DMS79 treated with DMSO at 0.1 percent for 48 hours (cell line): ENCODE results near the gene WASHC2C.
A peak's percentile ranks its signal among the peaks of the same experiment; 100 is the strongest.
"Not testable (repeated sequence)": the region's sequence is repeated elsewhere in the genome, so short reads cannot be mapped to it uniquely, and the experiment has no call there.

Experiments
- DNase-seq: peaks from one replicate; lab custom pipeline; 2025; lab: John Stamatoyannopoulos, UW

Gene WASHC2C, protein sequence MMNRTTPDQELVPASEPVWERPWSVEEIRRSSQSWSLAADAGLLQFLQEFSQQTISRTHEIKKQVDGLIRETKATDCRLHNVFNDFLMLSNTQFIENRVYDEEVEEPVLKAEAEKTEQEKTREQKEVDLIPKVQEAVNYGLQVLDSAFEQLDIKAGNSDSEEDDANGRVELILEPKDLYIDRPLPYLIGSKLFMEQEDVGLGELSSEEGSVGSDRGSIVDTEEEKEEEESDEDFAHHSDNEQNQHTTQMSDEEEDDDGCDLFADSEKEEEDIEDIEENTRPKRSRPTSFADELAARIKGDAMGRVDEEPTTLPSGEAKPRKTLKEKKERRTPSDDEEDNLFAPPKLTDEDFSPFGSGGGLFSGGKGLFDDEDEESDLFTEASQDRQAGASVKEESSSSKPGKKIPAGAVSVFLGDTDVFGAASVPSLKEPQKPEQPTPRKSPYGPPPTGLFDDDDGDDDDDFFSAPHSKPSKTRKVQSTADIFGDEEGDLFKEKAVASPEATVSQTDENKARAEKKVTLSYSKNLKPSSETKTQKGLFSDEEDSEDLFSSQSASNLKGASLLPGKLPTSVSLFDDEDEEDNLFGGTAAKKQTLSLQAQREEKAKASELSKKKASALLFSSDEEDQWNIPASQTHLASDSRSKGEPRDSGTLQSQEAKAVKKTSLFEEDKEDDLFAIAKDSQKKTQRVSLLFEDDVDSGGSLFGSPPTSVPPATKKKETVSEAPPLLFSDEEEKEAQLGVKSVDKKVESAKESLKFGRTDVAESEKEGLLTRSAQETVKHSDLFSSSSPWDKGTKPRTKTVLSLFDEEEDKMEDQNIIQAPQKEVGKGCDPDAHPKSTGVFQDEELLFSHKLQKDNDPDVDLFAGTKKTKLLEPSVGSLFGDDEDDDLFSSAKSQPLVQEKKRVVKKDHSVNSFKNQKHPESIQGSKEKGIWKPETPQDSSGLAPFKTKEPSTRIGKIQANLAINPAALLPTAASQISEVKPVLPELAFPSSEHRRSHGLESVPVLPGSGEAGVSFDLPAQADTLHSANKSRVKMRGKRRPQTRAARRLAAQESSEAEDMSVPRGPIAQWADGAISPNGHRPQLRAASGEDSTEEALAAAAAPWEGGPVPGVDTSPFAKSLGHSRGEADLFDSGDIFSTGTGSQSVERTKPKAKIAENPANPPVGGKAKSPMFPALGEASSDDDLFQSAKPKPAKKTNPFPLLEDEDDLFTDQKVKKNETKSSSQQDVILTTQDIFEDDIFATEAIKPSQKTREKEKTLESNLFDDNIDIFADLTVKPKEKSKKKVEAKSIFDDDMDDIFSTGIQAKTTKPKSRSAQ (N-terminal part only)

DNA sequence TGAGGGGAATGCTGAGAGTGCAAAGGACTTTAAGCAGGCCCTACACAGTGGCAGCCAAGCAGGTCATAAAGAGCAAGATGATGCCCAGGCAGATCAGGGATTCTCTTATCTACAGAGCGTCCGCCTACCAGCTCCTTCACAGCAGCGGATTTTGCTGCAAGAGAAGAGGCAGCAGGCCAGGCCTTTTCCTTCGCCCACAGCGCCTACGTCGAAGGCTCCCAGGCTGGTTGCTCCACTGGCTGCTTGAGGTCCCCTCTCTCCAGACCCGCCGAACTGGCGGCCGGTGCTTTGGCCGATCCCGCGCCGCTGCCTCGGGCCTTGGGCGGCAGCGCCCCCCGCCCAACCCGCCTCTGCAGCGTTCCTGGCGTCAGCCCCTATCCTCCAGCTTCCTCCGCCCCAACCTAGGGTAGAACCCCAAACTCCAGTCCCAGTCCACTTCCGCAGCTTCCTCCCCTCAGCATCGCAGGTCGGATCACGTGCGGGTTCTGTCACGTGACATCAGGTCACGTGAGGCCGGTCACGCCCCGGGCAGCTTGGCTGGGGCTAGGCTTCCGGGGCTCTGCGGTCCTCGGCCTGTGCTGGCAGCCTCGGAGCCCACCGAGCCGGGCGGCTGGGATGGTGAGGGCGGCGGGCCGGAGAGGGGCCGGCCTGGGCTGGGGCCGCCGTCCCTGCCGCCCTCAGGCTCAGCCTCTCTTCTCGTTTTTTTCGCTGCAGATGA, at the start of gene WASHC2C:
TSS of gene WASHC2C (plus strand) at position 564 of the 718 bp plus-strand sequence. CDS start at position 616, 52 bp downstream.
- DNase-seq: peak; percentile 16

DNA sequence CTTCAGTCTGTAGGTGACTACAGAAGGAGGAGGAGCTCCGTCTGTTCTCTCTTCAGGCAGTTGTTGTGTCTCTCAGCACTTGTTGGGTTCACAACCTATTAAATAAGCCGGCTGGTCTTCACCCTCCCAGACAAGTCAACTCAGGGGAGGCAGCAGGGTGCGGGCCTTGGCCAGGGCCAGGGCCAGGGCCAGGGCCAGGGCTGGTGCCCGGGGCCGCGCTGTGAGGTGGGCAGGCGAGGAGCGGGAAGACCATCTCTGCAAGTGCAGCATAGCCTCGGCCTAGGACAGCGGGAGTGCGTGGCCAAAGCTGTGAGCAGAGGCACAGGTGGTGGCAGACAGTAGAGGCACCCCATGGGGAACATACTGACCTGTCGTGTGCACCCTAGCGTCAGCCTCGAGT, 48.6 kb upstream of the WASHC2C start:
- not testable (repeated sequence) for DNase-seq

DNA sequence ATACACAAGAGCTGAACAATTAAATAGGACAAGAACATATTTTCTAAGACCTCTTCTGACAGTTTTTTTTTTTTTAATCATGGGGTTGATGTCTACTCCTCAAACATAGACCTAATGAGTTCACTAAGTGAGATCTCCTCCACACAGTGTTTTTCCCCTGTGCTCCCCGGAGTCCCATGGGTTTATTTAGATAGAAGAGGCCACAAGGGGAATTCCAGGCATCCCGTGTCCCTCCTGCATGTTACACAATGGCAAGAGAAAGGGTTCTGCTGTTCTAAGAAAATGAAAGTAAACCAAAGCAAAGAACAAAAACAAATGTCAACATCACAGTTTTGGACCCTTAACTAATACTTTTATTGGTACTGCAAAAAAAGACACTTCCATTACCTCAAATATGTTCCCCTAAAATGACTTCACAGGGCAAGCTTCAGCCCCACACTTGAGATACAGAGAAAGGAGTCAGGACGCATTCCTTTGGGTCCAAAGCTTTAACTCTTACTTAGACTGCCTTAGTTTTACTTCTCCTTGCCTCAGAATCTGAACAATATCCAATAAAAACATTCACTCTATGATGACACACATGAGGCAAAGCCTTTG, 16.8 kb upstream of the WASHC2C start:
- not testable (repeated sequence) for DNase-seq

DNA sequence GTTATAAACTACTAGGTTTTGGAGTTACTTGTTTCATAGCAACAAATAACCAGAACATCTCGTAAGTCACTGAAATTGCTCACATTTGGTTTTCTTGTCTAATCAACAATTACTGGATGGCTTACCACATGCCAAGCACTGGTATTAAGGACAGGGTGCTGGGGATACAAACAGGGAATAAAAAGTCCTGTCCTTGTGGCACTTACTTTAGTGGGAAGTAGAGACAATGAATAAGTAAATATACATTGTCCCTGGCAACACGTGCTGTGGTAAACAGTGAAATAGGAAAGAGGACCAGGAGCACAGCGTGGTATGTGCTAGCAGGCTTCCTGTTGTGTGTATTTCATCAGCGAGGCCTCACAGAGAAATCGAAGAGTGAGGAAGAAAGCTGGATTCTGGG, 15.8 kb upstream of the WASHC2C start:
- DNase-seq: not testable (repeated sequence)

DNA sequence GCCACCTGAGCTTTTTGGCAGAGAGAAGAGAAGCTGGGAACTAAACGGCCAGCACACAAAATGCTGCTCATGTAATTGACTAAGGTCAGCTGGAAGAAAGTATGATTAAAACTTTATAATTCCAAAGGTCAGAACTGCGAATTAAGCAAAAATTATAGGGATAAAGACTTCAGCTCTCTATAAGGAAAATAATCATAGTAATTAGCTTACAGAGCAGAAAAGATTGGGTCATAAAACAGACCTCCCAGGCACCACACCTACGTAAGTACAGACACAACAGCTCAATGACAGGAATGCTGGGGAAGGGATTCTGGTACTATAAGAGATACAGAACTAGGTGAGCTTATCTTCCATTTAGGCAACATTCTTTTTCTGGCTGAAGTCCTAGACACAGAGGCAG, 10.0 kb upstream of the WASHC2C start:
- DNase-seq: not testable (repeated sequence)

DNA sequence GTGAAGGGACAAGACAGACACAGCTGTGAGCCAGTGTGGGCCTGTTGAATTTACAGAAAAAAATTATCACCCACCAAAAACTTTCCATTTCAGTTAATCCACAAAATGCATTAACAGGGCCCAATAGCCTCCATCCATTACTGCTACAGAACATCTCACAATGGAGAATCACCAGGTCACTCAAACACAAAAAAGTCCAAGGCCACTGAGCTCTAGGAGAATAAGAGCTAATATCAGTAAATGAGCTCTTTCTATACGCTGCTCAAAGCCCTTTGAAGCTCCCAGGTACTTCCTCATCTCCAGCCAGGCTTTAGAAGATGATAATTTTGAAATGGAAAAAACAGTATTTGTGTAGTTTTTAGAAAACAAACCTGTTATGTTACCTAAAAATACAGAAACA, 9.4 kb upstream of the WASHC2C start:
- not testable (repeated sequence) for DNase-seq

DNA sequence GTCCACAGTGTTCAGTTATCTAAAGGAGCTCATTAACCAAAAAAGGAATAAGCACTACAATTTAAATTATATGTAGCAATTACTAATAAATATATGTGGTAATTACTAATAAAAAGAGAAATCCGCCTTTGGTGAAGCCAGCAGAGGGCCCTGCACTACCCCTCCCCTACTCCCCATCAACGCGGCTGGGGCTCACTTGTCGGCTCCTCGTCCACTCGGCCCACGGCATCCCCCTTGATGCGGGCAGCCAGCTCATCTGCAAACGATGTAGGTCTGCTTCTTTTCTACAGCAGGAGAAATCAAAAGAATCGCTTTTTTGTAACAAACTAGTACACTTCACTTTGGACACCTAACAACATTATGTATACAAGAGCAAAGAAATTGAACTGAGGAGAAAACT, 5.6 kb upstream of the WASHC2C start:
- not testable (repeated sequence) for DNase-seq

DNA sequence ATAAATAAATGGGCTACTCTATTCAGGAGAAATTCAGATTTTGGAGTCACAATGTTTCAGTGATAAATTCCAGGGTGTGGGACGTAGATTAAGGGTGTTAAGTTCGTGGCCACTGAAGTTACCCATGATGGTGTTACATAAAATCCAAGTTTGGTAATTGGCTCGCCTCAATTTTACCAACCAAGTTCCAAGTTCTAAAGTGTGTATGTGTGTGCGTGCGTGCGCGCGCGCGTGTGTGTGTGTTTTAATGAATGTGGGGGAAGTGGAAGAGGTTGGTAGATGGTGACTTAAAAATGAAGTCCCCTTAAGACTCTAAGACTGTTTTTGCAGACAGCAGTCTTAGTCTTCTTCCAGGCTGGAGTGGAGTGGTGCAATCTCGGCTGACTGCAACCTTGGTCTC, 3.2 kb upstream of the WASHC2C start:
- DNase-seq: not testable (repeated sequence)

DNA sequence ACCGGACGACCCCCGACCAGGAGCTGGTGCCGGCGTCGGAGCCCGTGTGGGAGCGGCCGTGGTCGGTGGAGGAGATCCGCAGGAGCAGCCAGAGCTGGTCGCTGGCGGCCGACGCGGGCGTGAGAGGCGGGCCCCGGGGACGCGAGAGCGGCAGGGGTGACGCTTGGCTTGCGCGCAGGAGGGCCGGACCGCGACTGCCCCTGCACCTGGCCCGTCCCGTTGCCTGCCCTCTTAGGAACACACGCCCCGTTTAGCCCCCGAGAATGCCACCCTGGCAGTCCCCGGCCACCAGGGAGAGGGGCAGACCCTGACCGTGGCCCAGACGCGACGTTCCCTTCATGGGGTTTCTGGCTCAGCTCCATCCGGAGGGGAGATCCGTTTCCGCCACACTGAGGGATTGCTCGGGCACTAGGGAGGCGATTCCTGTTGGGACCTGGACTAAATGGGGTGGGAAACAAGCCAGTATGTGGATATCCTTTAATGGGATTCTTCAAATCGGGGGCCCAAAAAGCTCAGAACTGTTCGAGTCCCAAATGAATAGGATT, 427 bp downstream of the WASHC2C start:
- DNase-seq: not testable (repeated sequence)

DNA sequence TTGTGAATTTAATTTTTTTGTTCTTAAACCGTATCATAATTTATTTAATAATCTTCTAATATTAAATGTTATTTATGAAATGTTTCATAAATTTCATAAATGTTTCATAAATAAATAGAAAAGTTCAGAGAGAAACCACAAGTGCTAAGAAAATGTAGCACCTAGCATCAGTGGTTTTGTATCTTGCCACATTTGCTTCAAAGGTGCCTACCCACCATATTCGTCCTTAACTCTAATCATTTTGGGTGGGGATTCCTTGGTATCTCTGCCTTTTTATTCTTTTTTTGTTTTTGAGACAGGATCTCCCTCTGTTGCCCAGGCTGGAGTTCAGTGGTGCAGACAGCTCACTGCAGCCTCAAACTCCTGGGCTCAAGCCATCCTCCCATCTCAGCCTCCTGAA, 7.4 kb downstream of the WASHC2C start:
- DNase-seq: not testable (repeated sequence)

DNA sequence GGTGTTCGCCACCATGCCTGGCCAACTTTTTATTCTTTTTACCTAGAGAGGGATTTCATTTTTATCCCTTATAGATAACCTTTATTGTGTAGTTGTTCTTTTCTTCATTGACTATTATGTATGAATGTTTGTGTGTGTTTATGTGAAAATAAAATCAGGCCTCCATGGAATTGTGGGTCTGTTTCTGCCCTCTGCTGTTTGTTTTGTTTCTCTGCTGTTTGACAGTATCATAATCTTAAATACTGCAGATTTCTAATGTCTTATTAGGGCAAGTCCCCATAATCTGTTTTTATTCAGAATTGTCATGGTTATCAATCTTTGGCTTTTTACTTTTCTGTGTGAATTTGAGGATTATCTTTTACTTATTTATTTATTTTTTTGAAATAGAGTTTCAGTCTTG, 7.8 kb downstream of the WASHC2C start:
- DNase-seq: not testable (repeated sequence)

DNA sequence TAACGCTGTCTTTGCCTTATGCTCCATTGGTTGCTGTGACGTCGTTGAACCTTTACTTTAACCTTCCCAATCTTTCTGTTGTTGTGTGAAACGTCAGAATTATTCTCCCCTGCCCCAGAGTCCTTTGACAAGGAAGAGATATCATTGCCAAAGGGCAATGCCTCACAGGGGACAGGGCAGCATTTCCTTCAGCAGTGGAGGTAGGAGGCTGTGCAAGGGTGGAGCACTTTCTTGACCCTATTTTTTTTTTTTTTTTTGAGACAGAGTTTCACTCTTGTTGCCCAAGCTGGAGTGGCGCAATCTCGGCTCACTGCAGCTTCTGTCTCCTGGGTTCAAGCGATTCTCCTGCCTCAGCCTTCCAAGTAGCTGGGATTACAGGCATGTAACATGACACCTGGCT, 14.5 kb downstream of the WASHC2C start:
- not testable (repeated sequence) for DNase-seq

DNA sequence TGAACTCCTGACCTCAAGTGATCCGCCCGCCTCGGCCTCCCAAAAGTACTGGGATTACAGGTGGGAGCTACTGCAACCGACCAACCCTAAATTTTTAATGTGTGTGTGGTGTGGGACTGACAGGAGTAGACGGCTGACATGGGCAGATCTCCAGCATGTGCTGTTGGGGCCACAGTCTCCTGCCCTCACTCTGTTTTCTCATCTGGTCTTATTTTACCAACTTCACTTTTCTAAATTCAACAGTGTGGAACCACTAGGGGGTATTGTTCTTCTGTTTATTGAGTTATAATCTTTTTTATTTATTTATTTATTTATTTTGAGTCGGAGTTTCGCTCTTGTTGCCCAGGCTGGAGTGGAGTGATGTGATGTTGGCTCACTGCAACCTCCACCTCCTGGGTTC, 14.9 kb downstream of the WASHC2C start:
- not testable (repeated sequence) for DNase-seq

DNA sequence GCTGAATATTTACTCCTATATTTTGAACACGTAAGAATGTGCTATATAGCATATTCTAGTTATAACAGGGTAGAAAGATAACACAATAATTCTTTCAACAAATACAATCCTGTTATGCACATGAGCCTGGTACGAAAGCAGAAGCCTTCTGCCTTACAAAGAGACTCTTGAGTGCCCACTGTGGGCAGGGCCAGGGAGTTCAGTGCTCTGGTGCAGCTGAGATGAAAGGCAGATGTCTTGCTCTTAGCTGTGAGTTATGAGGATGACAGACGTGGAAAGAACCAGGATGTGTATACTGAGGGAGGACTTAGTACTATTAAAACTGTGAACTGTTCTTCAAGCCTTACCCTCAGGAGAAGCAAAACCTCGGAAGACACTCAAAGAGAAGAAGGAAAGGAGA, 24.1 kb downstream of the WASHC2C start:
- not testable (repeated sequence) for DNase-seq

DNA sequence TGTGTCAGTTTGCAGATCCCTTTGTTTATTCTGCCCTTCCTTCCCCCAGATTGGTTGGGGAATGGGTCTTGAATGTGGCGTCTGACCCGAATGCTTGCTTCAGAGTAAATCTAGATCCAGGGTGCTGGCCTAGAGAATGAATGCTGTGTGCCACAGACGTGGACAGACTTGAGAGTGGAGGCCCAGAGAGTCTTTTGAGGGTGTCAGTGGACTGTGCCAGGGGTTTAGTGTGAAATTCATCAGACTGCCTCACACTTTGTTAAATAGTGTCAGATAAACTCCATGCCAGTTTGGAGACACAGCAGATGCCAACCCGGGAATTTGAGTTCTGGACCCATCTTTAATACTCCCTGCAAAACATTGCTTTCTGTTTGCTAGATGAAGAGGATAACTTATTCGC, 25.1 kb downstream of the WASHC2C start:
- DNase-seq: not testable (repeated sequence)

DNA sequence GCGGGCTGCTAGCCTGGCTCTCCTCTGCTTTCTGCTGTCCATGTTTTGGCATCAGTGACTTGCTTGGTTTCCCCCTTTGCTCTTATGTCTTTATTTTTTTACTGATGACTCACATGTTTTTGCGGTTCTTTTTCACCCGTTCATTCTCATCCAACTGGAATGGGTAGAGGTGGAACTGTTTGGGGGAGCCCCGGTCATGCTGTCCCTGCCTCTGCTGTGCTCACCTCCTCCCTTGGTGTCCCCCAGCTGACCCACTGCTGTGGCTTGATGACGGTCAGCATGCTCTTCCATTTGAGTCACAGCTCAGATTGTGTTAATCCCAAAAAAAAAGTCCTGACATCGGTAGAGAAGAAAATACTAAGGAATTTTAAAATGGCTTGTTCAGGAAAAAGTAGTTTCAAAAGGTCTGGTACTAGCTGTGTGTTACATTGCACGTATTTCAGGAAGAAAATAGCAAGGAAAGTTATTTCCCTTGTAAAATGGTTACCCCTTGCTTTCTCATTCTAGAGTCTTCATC, 27.0 kb downstream of the WASHC2C start:
- DNase-seq: not testable (repeated sequence)

DNA sequence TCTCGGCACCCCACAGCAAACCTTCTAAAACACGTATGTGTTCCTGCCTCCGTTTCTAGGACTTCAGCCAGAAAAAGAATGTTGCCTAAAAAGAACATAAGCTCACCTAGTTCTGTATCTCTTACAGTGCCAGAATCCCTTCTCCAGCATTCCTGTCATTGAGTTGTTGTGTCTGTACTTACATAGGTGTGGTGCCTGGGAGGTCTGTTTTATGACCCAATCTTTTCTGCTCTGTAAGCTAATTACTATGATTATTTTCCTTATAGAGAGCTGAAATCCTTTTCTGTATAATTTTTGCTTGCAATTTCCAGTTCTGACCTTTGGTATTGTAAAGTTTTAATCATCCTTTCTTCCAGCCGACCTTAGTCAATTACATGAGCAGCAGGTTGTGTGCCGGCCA, 28.0 kb downstream of the WASHC2C start:
- DNase-seq: not testable (repeated sequence)

DNA sequence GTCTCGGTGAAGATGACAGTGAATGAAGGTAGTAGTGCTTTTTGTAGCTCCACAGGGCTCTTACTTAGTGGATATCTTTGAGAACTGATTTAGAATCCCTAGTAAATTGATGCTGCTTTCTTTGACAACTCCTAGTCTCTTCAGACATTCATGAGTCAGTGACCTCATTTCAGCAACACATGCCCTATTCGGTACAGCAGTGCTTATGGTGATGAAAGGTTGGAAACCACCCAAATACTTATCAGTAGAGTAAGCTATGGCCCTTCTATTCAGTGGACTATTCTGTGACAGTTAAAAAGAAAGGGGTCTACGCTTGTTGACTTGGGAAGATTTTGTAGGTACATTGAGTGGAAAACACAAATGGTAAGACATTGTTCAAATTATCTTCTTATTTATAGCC, 29.0 kb downstream of the WASHC2C start:
- DNase-seq: not testable (repeated sequence)

DNA sequence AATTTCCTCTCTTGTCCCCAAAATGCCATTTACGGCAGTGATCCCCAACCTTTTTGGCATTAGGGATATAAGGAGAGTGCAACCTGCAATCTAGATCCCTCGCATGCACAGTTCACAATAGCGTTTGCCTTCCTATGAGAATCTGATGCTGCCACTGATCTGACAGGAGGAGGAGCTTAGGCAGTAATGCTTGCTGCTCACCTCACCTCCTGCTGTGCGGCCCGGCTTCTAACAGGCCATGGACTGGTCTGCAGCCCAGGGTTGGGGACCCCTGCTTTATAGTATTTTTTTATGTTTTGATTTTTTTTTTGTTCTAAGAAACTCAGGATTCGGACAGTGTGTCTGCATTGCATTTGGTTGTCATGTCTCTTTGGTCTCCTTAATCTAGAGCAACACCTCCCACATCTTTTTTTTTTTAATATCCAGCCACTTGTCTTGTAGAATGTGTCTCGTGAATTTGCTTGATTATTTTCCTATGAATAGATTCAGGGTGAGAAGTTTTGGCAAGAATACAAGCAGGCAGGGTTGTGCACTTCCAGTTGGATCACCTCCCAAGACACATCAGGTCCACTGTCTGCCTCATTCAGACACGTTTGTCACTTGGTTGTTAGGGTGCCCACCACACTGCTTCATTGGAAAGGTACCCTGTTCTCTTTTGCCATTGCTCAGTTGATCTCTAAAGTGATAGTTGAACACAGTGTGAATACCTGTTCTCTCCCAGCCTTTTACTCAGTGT, 30.8 kb downstream of the WASHC2C start:
- DNase-seq: not testable (repeated sequence)
